Kidney epithelial cell (primary cell): ENCODE data around the gene ZNF831. TPM values are rescaled to one million over a fixed set of nuclear protein-coding genes. Genes with fewer than 3 reads are reported as not detected.

Experiments
- DNase-seq: peaks from one replicate; pipeline ENCODE4 v3.0.0-alpha.2; 2010; ENCODE audit warnings: low read depth
- H3K27me3 ChIP-seq: 2 replicates; pipeline ENCODE4 v1.6.0; 2011; ENCODE audit warnings: low read length; ENCODE audit not compliant: control insufficient read depth, insufficient read depth
- H3K36me3 ChIP-seq: 2 replicates; pipeline ENCODE4 v1.5.1; 2011; ENCODE audit warnings: low read length; ENCODE audit not compliant: control insufficient read depth, insufficient read depth
- H3K4me3 ChIP-seq: 2 replicates; pipeline ENCODE4 v1.5.1; 2011; ENCODE audit warnings: low read depth, mild to moderate bottlenecking, control low read depth, low read length
- total RNA-seq: library from RNA; depleted of rRNA; stranded (reverse); fragments of >200 nt; gene quantifications from 2 replicates; pipeline ENCODE4 v1.2.3, GENCODE V29; 2015
- TF ChIP-seq, protein P1 (sequence below): IDR thresholded peaks from 2 replicates; pipeline ENCODE4 v1.5.1; 2011; ENCODE audit warnings: mild to moderate bottlenecking, moderate library complexity, low read length, control low read depth, inconsistent platforms; ENCODE audit not compliant: insufficient read depth, poor library complexity, severe bottlenecking

ZNF831 gene
- total RNA-seq, 1 donor from 2014 or later: not detected

DNA sequence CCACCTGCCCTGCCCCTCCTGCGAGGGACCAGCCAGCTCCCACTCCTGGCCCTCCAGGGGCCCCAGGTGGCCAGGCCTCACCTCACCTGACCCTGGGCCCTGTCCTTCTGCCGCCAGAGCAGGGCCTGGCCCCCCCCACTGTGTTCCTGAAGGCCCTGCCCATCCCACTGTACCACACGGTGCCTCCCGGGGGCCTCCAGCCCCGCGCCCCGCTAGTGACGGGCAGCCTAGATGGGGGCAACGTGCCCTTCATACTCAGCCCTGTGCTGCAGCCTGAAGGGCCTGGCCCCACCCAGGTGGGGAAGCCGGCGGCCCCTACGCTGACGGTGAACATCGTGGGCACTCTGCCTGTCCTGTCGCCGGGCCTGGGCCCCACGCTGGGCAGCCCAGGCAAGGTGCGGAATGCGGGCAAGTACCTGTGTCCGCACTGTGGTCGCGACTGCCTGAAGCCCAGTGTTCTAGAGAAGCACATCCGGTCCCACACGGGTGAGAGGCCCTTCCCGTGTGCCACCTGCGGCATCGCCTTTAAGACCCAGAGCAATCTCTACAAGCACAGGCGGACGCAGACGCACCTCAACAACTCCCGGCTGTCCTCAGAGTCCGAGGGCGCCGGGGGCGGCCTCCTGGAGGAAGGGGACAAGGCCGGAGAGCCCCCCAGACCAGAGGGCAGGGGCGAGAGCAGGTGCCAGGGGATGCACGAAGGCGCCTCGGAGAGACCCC lies 27.6 kb downstream of the ZNF831 start:
- Histone ChIP-seq H3K27me3 (no peaks in the 10 kb centered on the region), H3K36me3 (no peaks in the 10 kb centered on the region), H3K4me3 (no peak overlapping the region)
- DNase-seq: no peak
- TF ChIP-seq, protein P1, sequence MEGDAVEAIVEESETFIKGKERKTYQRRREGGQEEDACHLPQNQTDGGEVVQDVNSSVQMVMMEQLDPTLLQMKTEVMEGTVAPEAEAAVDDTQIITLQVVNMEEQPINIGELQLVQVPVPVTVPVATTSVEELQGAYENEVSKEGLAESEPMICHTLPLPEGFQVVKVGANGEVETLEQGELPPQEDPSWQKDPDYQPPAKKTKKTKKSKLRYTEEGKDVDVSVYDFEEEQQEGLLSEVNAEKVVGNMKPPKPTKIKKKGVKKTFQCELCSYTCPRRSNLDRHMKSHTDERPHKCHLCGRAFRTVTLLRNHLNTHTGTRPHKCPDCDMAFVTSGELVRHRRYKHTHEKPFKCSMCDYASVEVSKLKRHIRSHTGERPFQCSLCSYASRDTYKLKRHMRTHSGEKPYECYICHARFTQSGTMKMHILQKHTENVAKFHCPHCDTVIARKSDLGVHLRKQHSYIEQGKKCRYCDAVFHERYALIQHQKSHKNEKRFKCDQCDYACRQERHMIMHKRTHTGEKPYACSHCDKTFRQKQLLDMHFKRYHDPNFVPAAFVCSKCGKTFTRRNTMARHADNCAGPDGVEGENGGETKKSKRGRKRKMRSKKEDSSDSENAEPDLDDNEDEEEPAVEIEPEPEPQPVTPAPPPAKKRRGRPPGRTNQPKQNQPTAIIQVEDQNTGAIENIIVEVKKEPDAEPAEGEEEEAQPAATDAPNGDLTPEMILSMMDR: no peak

DNA sequence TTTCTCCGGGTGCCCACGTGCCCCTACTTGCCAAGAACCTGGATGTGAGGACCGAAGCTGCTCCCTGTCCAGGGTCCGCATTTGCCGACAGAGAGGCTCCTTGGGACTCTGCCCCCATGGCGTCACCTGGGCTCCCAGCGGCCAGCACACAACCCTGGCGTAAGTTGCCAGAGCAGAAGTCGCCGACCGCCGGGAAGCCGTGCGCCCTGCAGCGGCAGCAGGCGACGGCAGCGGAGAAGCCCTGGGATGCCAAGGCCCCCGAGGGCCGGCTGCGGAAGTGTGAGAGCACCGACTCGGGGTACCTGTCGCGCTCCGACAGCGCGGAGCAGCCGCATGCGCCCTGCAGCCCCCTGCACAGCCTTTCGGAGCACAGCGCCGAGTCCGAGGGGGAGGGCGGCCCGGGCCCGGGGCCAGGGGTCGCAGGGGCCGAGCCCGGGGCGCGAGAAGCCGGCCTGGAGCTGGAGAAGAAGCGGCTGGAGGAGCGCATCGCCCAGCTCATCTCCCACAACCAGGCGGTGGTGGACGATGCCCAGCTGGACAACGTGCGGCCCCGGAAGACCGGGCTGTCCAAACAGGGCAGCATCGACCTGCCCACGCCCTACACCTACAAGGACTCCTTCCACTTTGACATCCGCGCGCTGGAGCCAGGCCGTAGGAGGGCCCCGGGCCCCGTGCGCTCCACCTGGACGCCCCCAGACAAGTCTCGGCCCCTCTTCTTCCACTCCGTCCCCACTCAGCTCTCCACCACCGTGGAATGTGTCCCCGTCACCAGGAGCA lies 28.3 kb downstream of the ZNF831 start:
- Histone ChIP-seq H3K36me3 (no peaks in the 10 kb centered on the region), H3K4me3 (no peak overlapping the region), H3K27me3 (no peaks in the 10 kb centered on the region)
- TF ChIP-seq, protein P1: no peak
- DNase-seq: no peak

DNA sequence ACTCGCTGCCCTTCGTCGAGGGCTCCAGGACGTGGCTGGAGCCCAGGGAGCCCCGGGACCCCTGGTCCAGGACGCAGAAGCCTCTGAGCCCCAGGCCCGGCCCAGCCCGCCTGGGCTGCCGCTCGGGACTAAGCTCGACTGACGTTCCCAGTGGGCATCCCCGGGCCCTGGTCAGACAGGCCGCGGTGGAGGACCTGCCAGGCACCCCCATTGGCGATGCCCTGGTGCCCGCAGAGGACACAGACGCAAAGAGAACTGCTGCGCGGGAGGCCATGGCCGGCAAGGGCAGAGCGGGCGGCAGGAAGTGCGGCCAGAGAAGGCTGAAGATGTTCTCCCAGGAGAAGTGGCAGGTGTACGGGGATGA lies 28.9 kb downstream of the ZNF831 start:
- DNase-seq: no peak
- no peak overlapping the region for H3K4me3 ChIP-seq
- H3K27me3 ChIP-seq: no peaks in the 10 kb centered on the region
- TF ChIP-seq, protein P1: no peak
- H3K36me3 ChIP-seq: no peaks in the 10 kb centered on the region

DNA sequence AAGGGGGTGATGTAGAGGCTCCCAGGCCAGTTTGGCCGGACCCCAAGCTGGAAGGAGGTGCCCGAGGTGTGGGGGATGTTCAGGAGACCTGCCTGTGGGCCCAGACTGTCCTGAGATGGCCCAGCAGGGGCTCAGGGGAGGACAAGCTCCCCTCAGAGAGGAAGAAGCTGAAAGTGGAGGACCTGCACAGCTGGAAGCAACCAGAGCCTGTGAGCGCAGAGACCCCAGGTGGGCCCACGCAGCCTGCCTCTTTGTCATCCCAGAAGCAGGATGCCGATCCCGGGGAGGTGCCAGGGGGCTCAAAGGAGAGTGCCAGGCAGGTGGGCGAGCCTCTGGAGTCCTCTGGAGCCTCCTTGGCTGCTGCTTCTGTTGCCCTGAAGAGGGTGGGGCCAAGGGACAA lies 29.7 kb downstream of the ZNF831 start:
- TF ChIP-seq, protein P1: no peak
- no peaks in the 10 kb centered on the region for H3K36me3 ChIP-seq
- H3K4me3 ChIP-seq: no peak overlapping the region
- H3K27me3 ChIP-seq: no peaks in the 10 kb centered on the region
- DNase-seq: no peak

DNA sequence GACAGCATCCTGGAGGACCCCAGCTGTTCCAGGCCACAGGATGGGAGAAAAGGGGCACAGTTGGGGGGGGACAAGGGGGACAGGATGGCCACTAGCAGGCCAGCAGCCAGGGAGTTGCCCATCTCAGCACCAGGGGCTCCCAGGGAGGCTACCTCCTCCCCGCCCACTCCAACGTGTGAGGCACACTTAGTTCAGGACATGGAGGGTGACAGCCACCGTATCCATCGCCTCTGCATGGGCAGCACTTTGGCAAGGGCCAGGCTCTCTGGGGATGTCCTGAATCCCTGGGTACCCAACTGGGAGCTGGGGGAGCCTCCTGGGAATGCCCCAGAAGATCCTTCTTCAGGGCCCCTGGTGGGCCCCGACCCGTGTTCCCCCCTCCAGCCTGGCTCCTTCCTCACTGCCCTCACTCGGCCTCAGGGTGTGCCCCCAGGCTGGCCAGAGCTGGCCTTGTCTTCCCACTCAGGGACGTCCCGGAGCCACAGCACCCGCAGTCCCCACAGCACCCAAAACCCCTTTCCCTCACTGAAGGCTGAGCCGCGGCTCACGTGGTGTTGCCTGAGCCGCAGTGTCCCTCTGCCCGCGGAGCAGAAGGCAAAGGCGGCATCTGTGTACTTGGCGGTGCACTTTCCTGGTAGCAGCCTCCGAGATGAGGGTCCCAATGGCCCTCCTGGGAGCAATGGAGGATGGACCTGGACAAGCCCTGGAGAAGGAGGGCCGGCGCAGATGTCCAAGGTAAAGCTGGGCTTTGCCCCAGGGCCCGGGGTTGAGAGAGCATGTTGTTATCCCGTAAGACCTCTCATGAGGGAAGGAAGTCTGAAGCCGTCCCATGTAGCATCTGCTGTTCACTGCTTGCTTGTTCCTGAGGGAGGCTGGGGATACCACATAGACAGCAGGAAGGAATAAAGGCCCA lies 30.7 kb downstream of the ZNF831 start:
- no peaks in the 10 kb centered on the region for H3K27me3 ChIP-seq
- no peak for DNase-seq
- no peaks in the 10 kb centered on the region for H3K36me3 ChIP-seq
- H3K4me3 ChIP-seq: no peak overlapping the region
- TF ChIP-seq, protein P1: no peak
